NT2/D1 (cell line): ENCODE measurements around the gene MADD.

Experiments used
- DNase-seq: peaks from one replicate; pipeline ENCODE4 v3.0.0-alpha.2; 2011; ENCODE audit warnings: low read depth, low spot score
- H3K27me3 ChIP-seq: 2 replicates; pipeline ENCODE4 v1.6.0; 2011; ENCODE audit warnings: mild to moderate bottlenecking; ENCODE audit not compliant: insufficient read length, insufficient read depth
- H3K36me3 ChIP-seq: 2 replicates; pipeline ENCODE4 v1.6.1; 2011; ENCODE audit warnings: mild to moderate bottlenecking, low read length, mixed read lengths; ENCODE audit not compliant: insufficient read depth, insufficient read length
- H3K4me1 ChIP-seq: 2 replicates; pipeline ENCODE4 v1.5.1; 2011; ENCODE audit not compliant: insufficient read depth, insufficient read length
- H3K4me3 ChIP-seq: 2 replicates; pipeline ENCODE4 v1.5.1; 2011; ENCODE audit warnings: low read depth; ENCODE audit not compliant: insufficient read length
- H3K9ac ChIP-seq: 2 replicates; pipeline ENCODE4 v1.6.0; 2011; ENCODE audit warnings: low read depth; ENCODE audit not compliant: insufficient read length
- H3K9me3 ChIP-seq: 2 replicates; pipeline ENCODE4 v1.5.1; 2011; ENCODE audit warnings: mild to moderate bottlenecking, low read length; ENCODE audit not compliant: insufficient read depth
- SUZ12 ChIP-seq: IDR thresholded peaks from 2 replicates; pipeline ENCODE4 v1.6.1; 2011; ENCODE audit not compliant: insufficient read length, insufficient read depth; ENCODE audit errors: extremely low read depth
- YY1 ChIP-seq: IDR thresholded peaks from 2 replicates; pipeline ENCODE4 v1.6.1; 2011; ENCODE audit not compliant: insufficient read length, insufficient read depth
- ZNF274 ChIP-seq: IDR thresholded peaks from 2 replicates; pipeline ENCODE4 v1.6.1; 2011; ENCODE audit warnings: mild to moderate bottlenecking, low read depth, low read length

The MADD gene

GRCh38 chr11:47345890-47346563 lies 76.1 kb downstream of the MADD start:
- Histone ChIP-seq H3K4me1 (peaks cover 16% of the 10 kb centered on the region), H3K36me3 (no peaks in the 10 kb centered on the region), H3K9me3 (no peaks in the 10 kb centered on the region), H3K4me3 (no peak overlapping the region), H3K27me3 (no peaks in the 10 kb centered on the region), H3K9ac (peak overlapping the region; percentile 23)
- DNase-seq = no peak
- TF ChIP-seq ZNF274 = no peak
- TF ChIP-seq SUZ12 = no peak
- TF ChIP-seq YY1 = no peak

- Histone ChIP-seq H3K27me3 (no peaks in the 10 kb centered on the region), H3K9me3 (no peaks in the 10 kb centered on the region), H3K36me3 (no peaks in the 10 kb centered on the region), H3K4me3 (no peak overlapping the region), H3K9ac (no peak overlapping the region), H3K4me1 (peaks cover 19% of the 10 kb centered on the region)
- no peak for DNase-seq
- no peak for TF ChIP-seq YY1
- TF ChIP-seq SUZ12 = no peak
- no peak for TF ChIP-seq ZNF274
Measured at GRCh38 chr11:47347137-47347536, 77.2 kb downstream of the MADD start.

GRCh38 chr11:47348131-47348802 lies 78.3 kb downstream of the MADD start:
- H3K4me3 ChIP-seq = no peak overlapping the region
- no peak for DNase-seq
- peaks cover 19% of the 10 kb centered on the region for H3K4me1 ChIP-seq
- no peaks in the 10 kb centered on the region for H3K36me3 ChIP-seq
- no peaks in the 10 kb centered on the region for H3K9me3 ChIP-seq
- TF ChIP-seq ZNF274 = no peak
- TF ChIP-seq YY1 = no peak
- no peak for TF ChIP-seq SUZ12
- H3K27me3 ChIP-seq = no peaks in the 10 kb centered on the region
- no peak overlapping the region for H3K9ac ChIP-seq

- Histone ChIP-seq H3K27me3 (no peaks in the 10 kb centered on the region), H3K4me3 (no peak overlapping the region), H3K9ac (no peak overlapping the region), H3K36me3 (no peaks in the 10 kb centered on the region), H3K9me3 (no peaks in the 10 kb centered on the region), H3K4me1 (peaks cover 19% of the 10 kb centered on the region)
- TF ChIP-seq SUZ12 (no peak), ZNF274 (no peak), YY1 (no peak)
- no peak for DNase-seq
Measured at GRCh38 chr11:47348859-47349258, 78.9 kb downstream of the MADD start.

GRCh38 chr11:47349521-47350095 lies 79.7 kb downstream of the MADD start:
- no peaks in the 10 kb centered on the region for H3K36me3 ChIP-seq
- no peak for TF ChIP-seq SUZ12
- no peak for TF ChIP-seq YY1
- TF ChIP-seq ZNF274 = no peak
- no peak for DNase-seq
- H3K9me3 ChIP-seq = no peaks in the 10 kb centered on the region
- no peak overlapping the region for H3K9ac ChIP-seq
- H3K27me3 ChIP-seq = no peaks in the 10 kb centered on the region
- no peak overlapping the region for H3K4me3 ChIP-seq
- peaks cover 19% of the 10 kb centered on the region for H3K4me1 ChIP-seq

GRCh38 chr11:47350315-47350714 lies 80.4 kb downstream of the MADD start:
- DNase-seq = no peak
- Histone ChIP-seq H3K4me1 (peaks cover 16% of the 10 kb centered on the region), H3K27me3 (no peaks in the 10 kb centered on the region), H3K9ac (no peak overlapping the region), H3K4me3 (no peak overlapping the region), H3K36me3 (no peaks in the 10 kb centered on the region), H3K9me3 (no peaks in the 10 kb centered on the region)
- no peak for TF ChIP-seq SUZ12
- TF ChIP-seq YY1 = no peak
- TF ChIP-seq ZNF274 = no peak
